HepG2 (cell line): ENCODE data around the gene GCH1. TPM values are rescaled to one million over a fixed set of nuclear protein-coding genes. Genes with fewer than 3 reads are reported as not detected.

ENCODE experiments used
- CBX5 ChIP-seq: sonication (generic); formaldehyde crosslinking; IDR thresholded peaks from 2 replicates; pipeline ENCODE4 v1.4.0; 2020; ENCODE audit warnings: missing genetic modification reagents, borderline replicate concordance
- HES4 ChIP-seq: sonication (generic); formaldehyde crosslinking; IDR thresholded peaks from 2 replicates; pipeline ENCODE4 v1.9.0; 2021; ENCODE audit warnings: mild to moderate bottlenecking, missing genetic modification reagents, borderline replicate concordance
- MYC ChIP-seq: sonication (generic); formaldehyde crosslinking; IDR thresholded peaks from 2 replicates; pipeline ENCODE4 v1.9.0; 2021; ENCODE audit warnings: missing genetic modification reagents, borderline replicate concordance
- NFKBIZ ChIP-seq: IDR thresholded peaks from 2 replicates; pipeline ENCODE4 v1.6.1; 2018; ENCODE audit warnings: missing genetic modification reagents, missing compliant biosample characterization
- PPARG ChIP-seq: conservative IDR thresholded peaks from 2 replicates; pipeline ENCODE4 v1.6.1; 2016; ENCODE audit warnings: missing biosample characterization, missing genetic modification reagents
- REXO4 ChIP-seq: sonication (generic); formaldehyde crosslinking; IDR thresholded peaks from 2 replicates; pipeline ENCODE4 v1.8.0; 2022; ENCODE audit warnings: missing genetic modification reagents, mild to moderate bottlenecking, borderline replicate concordance
- SIN3A ChIP-seq: IDR thresholded peaks from 2 replicates; pipeline ENCODE4 v1.6.1; 2011; ENCODE audit warnings: low read depth, mild to moderate bottlenecking, control low read depth, low read length, borderline replicate concordance
- SMAD3 ChIP-seq: sonication (generic); formaldehyde crosslinking; IDR thresholded peaks from 2 replicates; pipeline ENCODE4 v1.4.0; 2020; ENCODE audit warnings: missing genetic modification reagents
- ZBTB20 ChIP-seq: sonication (generic); formaldehyde crosslinking; IDR thresholded peaks from 2 replicates; pipeline ENCODE4 v1.8.1; 2023; ENCODE audit warnings: missing genetic modification reagents, low read depth, mild to moderate bottlenecking, borderline replicate concordance
- ZBTB21 ChIP-seq: sonication (generic); formaldehyde crosslinking; IDR thresholded peaks from 2 replicates; pipeline ENCODE4 v1.4.0; 2020; ENCODE audit warnings: missing genetic modification reagents
- ZFP36L1 ChIP-seq: sonication (generic); formaldehyde crosslinking; IDR thresholded peaks from 2 replicates; pipeline ENCODE4 v1.8.0; 2022; ENCODE audit warnings: mild to moderate bottlenecking, missing genetic modification reagents, moderate library complexity
- ZFP36L2 ChIP-seq: sonication (generic); formaldehyde crosslinking; IDR thresholded peaks from 2 replicates; pipeline ENCODE4 v1.4.0; 2020; ENCODE audit warnings: missing genetic modification reagents
- ZFP62 ChIP-seq: sonication (generic); formaldehyde crosslinking; IDR thresholded peaks from 2 replicates; pipeline ENCODE4 v1.4.0; 2020; ENCODE audit warnings: missing genetic modification reagents
- ZFX ChIP-seq: sonication (generic); formaldehyde crosslinking; IDR thresholded peaks from 2 replicates; pipeline ENCODE4 v1.4.0; 2020; ENCODE audit warnings: mild to moderate bottlenecking, low read depth, missing genetic modification reagents, moderate library complexity
- ZNF230 ChIP-seq: sonication (generic); formaldehyde crosslinking; IDR thresholded peaks from 2 replicates; pipeline ENCODE4 v1.4.0; 2020; ENCODE audit warnings: mild to moderate bottlenecking, missing genetic modification reagents
- ZNF260 ChIP-seq: sonication (generic); formaldehyde crosslinking; IDR thresholded peaks from 2 replicates; pipeline ENCODE4 v1.4.0; 2020; ENCODE audit warnings: missing genetic modification reagents, low read depth, mild to moderate bottlenecking, borderline replicate concordance
- ZNF274 ChIP-seq: sonication (generic); formaldehyde crosslinking; IDR thresholded peaks from 2 replicates; pipeline ENCODE4 v1.5.1; 2020; ENCODE audit warnings: mild to moderate bottlenecking, missing genetic modification reagents
- ZNF317 ChIP-seq: sonication (generic); formaldehyde crosslinking; IDR thresholded peaks from 2 replicates; pipeline ENCODE4 v1.5.0; 2020; ENCODE audit warnings: mild to moderate bottlenecking, missing genetic modification reagents
- ZNF33B ChIP-seq: sonication (generic); formaldehyde crosslinking; IDR thresholded peaks from 2 replicates; pipeline ENCODE4 v1.5.1; 2020; ENCODE audit warnings: mild to moderate bottlenecking, missing genetic modification reagents
- ZNF543 ChIP-seq: sonication (generic); formaldehyde crosslinking; IDR thresholded peaks from 2 replicates; pipeline ENCODE4 v1.4.0; 2020; ENCODE audit warnings: mild to moderate bottlenecking, missing genetic modification reagents
- ZNF672 ChIP-seq: sonication (generic); formaldehyde crosslinking; IDR thresholded peaks from 2 replicates; pipeline ENCODE4 v1.8.1; 2022; ENCODE audit warnings: missing genetic modification reagents
- polyA plus RNA-seq, 8 experiments: library from polyadenylated mRNA; depleted of rRNA in 3 of 8; stranded (reverse) in 7 of 8; unstranded in 1 of 8; fragments of >200 nt; fragmentation: Illumina TruSeq in 4 of 8; extraction: Trizol in 4 of 8; gene quantifications; 2 replicates each; pipeline versions ENCODE4 v1.2.1 to v1.2.3, GENCODE V29; 2011 to 2016; ENCODE audit warnings: low read depth in 4 of 8, missing spikeins in 1 of 8, mixed read lengths in 1 of 8; ENCODE audit not compliant: insufficient read depth in 1 of 8
- total RNA-seq, 5 experiments: library from RNA; depleted of rRNA; stranded (reverse); fragments of >200 nt; fragmentation: Illumina TruSeq; extraction: Trizol; gene quantifications; 2 replicates each; pipeline ENCODE4 v1.2.3, GENCODE V29; 2016; ENCODE audit warnings: low read depth in 1 of 5
- TF ChIP-seq, protein P1 (sequence below): sonication (generic); formaldehyde crosslinking; IDR thresholded peaks from 2 replicates; pipeline ENCODE4 v1.4.0; 2020; ENCODE audit warnings: mild to moderate bottlenecking, missing genetic modification reagents
- TF ChIP-seq, protein P2 (sequence below): sonication (generic); formaldehyde crosslinking; IDR thresholded peaks from 2 replicates; pipeline ENCODE4 v1.5.0; 2020; ENCODE audit warnings: missing genetic modification reagents
- TF ChIP-seq, protein P3 (sequence below): sonication (generic); formaldehyde crosslinking; IDR thresholded peaks from 2 replicates; pipeline ENCODE4 v1.8.1; 2023; ENCODE audit warnings: mild to moderate bottlenecking, moderate library complexity, missing genetic modification reagents
- TF ChIP-seq, protein P4 (sequence below): sonication (generic); formaldehyde crosslinking; IDR thresholded peaks from 2 replicates; pipeline ENCODE4 v1.4.0; 2020; ENCODE audit warnings: mild to moderate bottlenecking, missing genetic modification reagents
- TF ChIP-seq, protein P5 (sequence below): sonication (generic); formaldehyde crosslinking; IDR thresholded peaks from 2 replicates; pipeline ENCODE4 v1.4.0; 2020; ENCODE audit warnings: missing genetic modification reagents

The GCH1 gene
- total and polyA plus RNA-seq, 2 of the 13 experiments (the other 11 are each of a cell fraction or from before 2014, with no cell fraction given) = 15.0 to 25.2 TPM

DNA sequence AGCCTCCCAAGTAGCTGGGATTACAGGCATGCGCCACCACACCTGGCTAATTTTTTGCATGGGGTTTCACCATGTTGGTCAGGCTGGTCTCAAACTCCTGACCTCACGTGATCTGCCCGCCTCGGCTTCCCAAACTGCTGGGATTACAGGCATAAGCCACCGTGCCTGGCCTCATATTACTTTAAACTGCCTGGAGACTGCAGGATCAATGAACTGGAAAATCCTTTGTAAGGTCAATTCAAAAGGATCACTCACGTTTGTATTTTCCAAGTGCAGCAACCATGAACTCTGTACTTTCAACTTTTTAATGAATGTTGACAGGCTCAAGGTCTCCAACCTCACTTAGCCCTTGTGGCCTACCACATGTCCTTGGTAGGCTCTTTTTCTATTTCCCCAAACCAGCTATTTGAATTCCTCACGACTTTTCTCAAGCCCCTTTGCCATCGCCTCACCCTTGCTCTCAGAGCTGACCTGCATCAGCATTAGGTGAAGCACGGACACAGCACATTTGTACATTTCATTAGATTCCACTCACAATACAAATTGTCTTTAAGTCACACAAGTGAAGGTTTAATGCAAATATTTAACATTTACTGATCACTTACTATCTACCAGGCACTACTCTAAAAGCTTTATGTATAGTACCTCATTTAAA, 42.2 kb upstream of the GCH1 start (continued):
- TF ChIP-seq, protein P1, sequence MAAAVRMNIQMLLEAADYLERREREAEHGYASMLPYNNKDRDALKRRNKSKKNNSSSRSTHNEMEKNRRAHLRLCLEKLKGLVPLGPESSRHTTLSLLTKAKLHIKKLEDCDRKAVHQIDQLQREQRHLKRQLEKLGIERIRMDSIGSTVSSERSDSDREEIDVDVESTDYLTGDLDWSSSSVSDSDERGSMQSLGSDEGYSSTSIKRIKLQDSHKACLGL (CRISPR knock-in tag) = no peak
- TF ChIP-seq, protein P2, sequence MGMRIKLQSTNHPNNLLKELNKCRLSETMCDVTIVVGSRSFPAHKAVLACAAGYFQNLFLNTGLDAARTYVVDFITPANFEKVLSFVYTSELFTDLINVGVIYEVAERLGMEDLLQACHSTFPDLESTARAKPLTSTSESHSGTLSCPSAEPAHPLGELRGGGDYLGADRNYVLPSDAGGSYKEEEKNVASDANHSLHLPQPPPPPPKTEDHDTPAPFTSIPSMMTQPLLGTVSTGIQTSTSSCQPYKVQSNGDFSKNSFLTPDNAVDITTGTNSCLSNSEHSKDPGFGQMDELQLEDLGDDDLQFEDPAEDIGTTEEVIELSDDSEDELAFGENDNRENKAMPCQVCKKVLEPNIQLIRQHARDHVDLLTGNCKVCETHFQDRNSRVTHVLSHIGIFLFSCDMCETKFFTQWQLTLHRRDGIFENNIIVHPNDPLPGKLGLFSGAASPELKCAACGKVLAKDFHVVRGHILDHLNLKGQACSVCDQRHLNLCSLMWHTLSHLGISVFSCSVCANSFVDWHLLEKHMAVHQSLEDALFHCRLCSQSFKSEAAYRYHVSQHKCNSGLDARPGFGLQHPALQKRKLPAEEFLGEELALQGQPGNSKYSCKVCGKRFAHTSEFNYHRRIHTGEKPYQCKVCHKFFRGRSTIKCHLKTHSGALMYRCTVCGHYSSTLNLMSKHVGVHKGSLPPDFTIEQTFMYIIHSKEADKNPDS (CRISPR knock-in tag) = no peak
- peak; percentile 53; the same call in 1 of the 2 replicates for TF ChIP-seq ZFP36L1 (CRISPR knock-in tag)
- TF ChIP-seq, protein P3, sequence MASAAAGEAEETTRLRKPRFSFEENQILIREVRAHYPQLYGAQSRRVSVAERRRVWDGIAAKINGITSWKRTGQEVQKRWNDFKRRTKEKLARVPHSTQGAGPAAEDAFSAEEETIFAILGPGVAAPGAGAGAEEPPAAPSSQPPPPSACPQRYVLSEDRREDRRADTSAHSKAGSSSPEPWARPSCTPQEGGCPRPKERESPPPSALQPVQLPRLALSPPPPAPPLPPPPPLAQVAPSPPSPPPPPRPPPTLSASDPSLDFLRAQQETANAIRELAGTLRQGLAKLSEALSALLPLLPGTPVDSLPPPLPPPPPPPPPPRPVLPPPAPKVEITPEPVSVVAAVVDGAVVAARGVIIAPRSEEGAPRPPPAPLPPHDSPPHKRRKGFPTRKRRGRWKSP = no peak
- no peak for TF ChIP-seq ZFP62 (CRISPR knock-in tag)
- TF ChIP-seq HES4 (CRISPR knock-in tag) = no peak
- TF ChIP-seq CBX5 (CRISPR knock-in tag) = no peak
- no peak for TF ChIP-seq ZNF33B (CRISPR knock-in tag)
- TF ChIP-seq NFKBIZ = no peak
- no peak for TF ChIP-seq ZBTB20 (CRISPR knock-in tag)
- no peak for TF ChIP-seq SIN3A
- TF ChIP-seq, protein P4, sequence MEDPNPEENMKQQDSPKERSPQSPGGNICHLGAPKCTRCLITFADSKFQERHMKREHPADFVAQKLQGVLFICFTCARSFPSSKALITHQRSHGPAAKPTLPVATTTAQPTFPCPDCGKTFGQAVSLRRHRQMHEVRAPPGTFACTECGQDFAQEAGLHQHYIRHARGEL (CRISPR knock-in tag) = no peak
- TF ChIP-seq REXO4 = no peak
- no peak for TF ChIP-seq ZNF543 (CRISPR knock-in tag)
- no peak for TF ChIP-seq ZNF260 (CRISPR knock-in tag)
- TF ChIP-seq ZFP36L2 (CRISPR knock-in tag) = no peak
- 0 out of 2 replicates have a peak, but pooled peaks have one; percentile 26 for TF ChIP-seq ZNF317 (CRISPR knock-in tag)
- no peak for TF ChIP-seq ZNF274 (CRISPR knock-in tag)
- TF ChIP-seq, protein P5, sequence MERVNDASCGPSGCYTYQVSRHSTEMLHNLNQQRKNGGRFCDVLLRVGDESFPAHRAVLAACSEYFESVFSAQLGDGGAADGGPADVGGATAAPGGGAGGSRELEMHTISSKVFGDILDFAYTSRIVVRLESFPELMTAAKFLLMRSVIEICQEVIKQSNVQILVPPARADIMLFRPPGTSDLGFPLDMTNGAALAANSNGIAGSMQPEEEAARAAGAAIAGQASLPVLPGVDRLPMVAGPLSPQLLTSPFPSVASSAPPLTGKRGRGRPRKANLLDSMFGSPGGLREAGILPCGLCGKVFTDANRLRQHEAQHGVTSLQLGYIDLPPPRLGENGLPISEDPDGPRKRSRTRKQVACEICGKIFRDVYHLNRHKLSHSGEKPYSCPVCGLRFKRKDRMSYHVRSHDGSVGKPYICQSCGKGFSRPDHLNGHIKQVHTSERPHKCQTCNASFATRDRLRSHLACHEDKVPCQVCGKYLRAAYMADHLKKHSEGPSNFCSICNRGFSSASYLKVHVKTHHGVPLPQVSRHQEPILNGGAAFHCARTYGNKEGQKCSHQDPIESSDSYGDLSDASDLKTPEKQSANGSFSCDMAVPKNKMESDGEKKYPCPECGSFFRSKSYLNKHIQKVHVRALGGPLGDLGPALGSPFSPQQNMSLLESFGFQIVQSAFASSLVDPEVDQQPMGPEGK = no peak
- TF ChIP-seq SMAD3 (CRISPR knock-in tag) = peak; percentile 39; the same call in 1 of the 2 replicates
- 0 out of 2 replicates have a peak, but pooled peaks have one; percentile 45 for TF ChIP-seq PPARG (CRISPR knock-in tag)
- no peak for TF ChIP-seq ZBTB21 (CRISPR knock-in tag)
- TF ChIP-seq MYC (CRISPR knock-in tag) = 0 out of 2 replicates have a peak, but pooled peaks have one; percentile 14
- TF ChIP-seq ZNF672 (CRISPR knock-in tag) = no peak
- peak; percentile 41; the same call in 1 of the 2 replicates for TF ChIP-seq ZFX (CRISPR knock-in tag)
- TF ChIP-seq ZNF230 (CRISPR knock-in tag) = no peak
